ENCODE results near the gene NUTM1. TPM values are rescaled to one million over a fixed set of nuclear protein-coding genes. Genes with fewer than 3 reads are reported as not detected.

NUTM1 gene
- total RNA-seq, 1 experiment from 2014 or later, result 0.26 TPM

GRCh38 chr15:34354286-34354685 lies 11.2 kb downstream of the NUTM1 start:
- Histone ChIP-seq H4K5ac (ENCODE audit: insufficient read length, low read depth, low read length) (no peak overlapping the region), H4K8ac (replicated peaks; ENCODE audit: insufficient read length, low read depth, low read length) (no peak overlapping the region), H3K27me3 (ENCODE audit: insufficient read depth, low read length) (no peaks in the 10 kb centered on the region), H3K79me2 (ENCODE audit: insufficient read depth, low read length) (no peaks in the 10 kb centered on the region), H3K56ac (ENCODE audit: insufficient read length, low read depth, low read length) (no peak overlapping the region), H3K79me1 (ENCODE audit: insufficient read depth, low read depth, low read length, poor library complexity, severe bottlenecking) (no peaks in the 10 kb centered on the region), H3K14ac (ENCODE audit: insufficient read depth, low read length) (no peak overlapping the region), H3K4me2 (ENCODE audit: insufficient read depth, insufficient read length, low read length) (no peak overlapping the region), H3K27ac (ENCODE audit: insufficient read length, low read depth, low read length) (no peak overlapping the region), H2BK120ac (ENCODE audit: low read depth, low read length, poor library complexity, severe bottlenecking) (no peak overlapping the region), H4K91ac (ENCODE audit: insufficient read length, low read depth, low read length) (no peak overlapping the region), H4K20me1 (ENCODE audit: control insufficient read depth, insufficient read depth, insufficient read length) (no peaks in the 10 kb centered on the region), H3K23me2 (ENCODE audit: insufficient read length, low read depth, low read length, poor library complexity, severe bottlenecking) (no peaks in the 10 kb centered on the region), H2BK20ac (ENCODE audit: low read depth, low read length, poor library complexity, severe bottlenecking) (no peak overlapping the region), H2BK15ac (ENCODE audit: low read depth, low read length) (no peak overlapping the region), H2BK12ac (ENCODE audit: insufficient read length, low read depth, low read length) (no peak overlapping the region), H3K23ac (ENCODE audit: insufficient read length, low read depth, low read length) (no peak overlapping the region), H3K9me3 (ENCODE audit: control insufficient read depth, low read depth, low read length) (no peaks in the 10 kb centered on the region), H2AK5ac (ENCODE audit: insufficient read length, low read length) (no peak overlapping the region), H3K18ac (ENCODE audit: insufficient read length, low read depth, low read length) (no peak overlapping the region), H3T11ph (ENCODE audit: low read length) (no peak overlapping the region), H3K9ac (ENCODE audit: extremely low read depth, insufficient read length, low read length) (no peak overlapping the region), H3K4me1 (ENCODE audit: insufficient read depth, low read length) (no peaks in the 10 kb centered on the region; the same call in 1 of the 2 replicates), H2AFZ (ENCODE audit: low read length) (no peak overlapping the region), H3K4ac (ENCODE audit: low read depth, low read length) (no peak overlapping the region), H2BK5ac (ENCODE audit: insufficient read length, low read length) (no peak overlapping the region)
- Mint-ChIP-seq H3K4me1 (peaks cover 12 to 13% of the 10 kb centered on the region in 2 experiments), H3K9me3 (no peaks in the 10 kb centered on the region), H3K36me3 (ENCODE audit: insufficient read depth in 1 of 3, low read depth in 3 of 3) (peaks cover 21 to 50% (median 36%) of the 10 kb centered on the region in 3 experiments; a peak in 6 of 7 replicates), H3K4me3 (no peak overlapping the region), H3K27ac (no peak overlapping the region), H3K27me3 (ENCODE audit: low read depth) (no peaks in the 10 kb centered on the region)
- WGBS (ENCODE audit: extremely low coverage, insufficient read length, low lambda C conversion rate), result no CpG with 5 or more reads among the region's 7 CpGs
- DNase-seq, result no peak
- TF ChIP-seq CTCF (conservative IDR thresholded peaks at IDR 0.05), result no peak

All from H9 (cell line).